Panc1 (cell line): ENCODE data around the gene TMEM127. TPM values are rescaled to one million over a fixed set of nuclear protein-coding genes. Genes with fewer than 3 reads are reported as not detected.

ENCODE experiments used
- ATAC-seq: fragments of 200-7000 bp; cut with Tn5 transposase; 2 replicates; pipeline ENCODE4 v1.9.1; 2020; ENCODE audit warnings: mild to moderate bottlenecking, moderate library complexity
- BruUV-seq: library from RNA; stranded (reverse); fragments of 400-500 nt; replicated peaks from 2 replicates; lab custom pipeline; 2021; lab: Mats Ljungman, UMichigan
- CTCF ChIA-PET: fragments of 300-600 bp; sonication (Branson Sonifier 250); formaldehyde crosslinking; loops from one replicate; lab custom pipeline; 2022; ENCODE audit warnings: antibody characterized with exemption; lab: Charles Lee
- POLR2A ChIA-PET: fragments of 300-600 bp; sonication (Branson Sonifier 250); formaldehyde crosslinking; loops from one replicate; lab custom pipeline; 2022; ENCODE audit warnings: antibody characterized with exemption; lab: Charles Lee
- DNase-seq: peaks from one replicate; pipeline ENCODE4 v3.0.0-alpha.2; 2010; ENCODE audit warnings: low read depth, low spot score
- H3K27ac ChIP-seq: 2 replicates; pipeline ENCODE4 v1.5.1; 2011; ENCODE audit warnings: mild to moderate bottlenecking, low read length, inconsistent platforms
- H3K27me3 ChIP-seq: fragments of 200-500 bp; sonication (Bioruptor generic); 2 replicates; pipeline ENCODE4 v1.6.0; 2014; ENCODE audit warnings: low read length, inconsistent platforms; ENCODE audit not compliant: control insufficient read depth, insufficient read depth
- H3K36me3 ChIP-seq: fragments of 200-500 bp; sonication (Bioruptor generic); 2 replicates; pipeline ENCODE4 v1.5.1; 2014; ENCODE audit warnings: inconsistent platforms, mild to moderate bottlenecking, low read length, moderate library complexity; ENCODE audit not compliant: control insufficient read depth, insufficient read depth
- H3K4me1 ChIP-seq: 2 replicates; pipeline ENCODE4 v1.5.1; 2011; ENCODE audit warnings: inconsistent platforms, mild to moderate bottlenecking, low read length, moderate library complexity; ENCODE audit not compliant: control insufficient read depth, insufficient read depth
- H3K4me3 ChIP-seq, 2 experiments: 2 replicates each; pipeline ENCODE4 v1.5.1; 2011 to 2012; ENCODE audit warnings: low read depth in 2 of 2, low read length in 2 of 2, mild to moderate bottlenecking in 2 of 2, inconsistent platforms in 1 of 2, moderate library complexity in 1 of 2
- H3K9me3 ChIP-seq: fragments of 200-500 bp; sonication (Bioruptor generic); 2 replicates; pipeline ENCODE4 v1.5.1; 2014; ENCODE audit warnings: low read depth, mild to moderate bottlenecking, inconsistent platforms, low read length, moderate library complexity; ENCODE audit not compliant: control insufficient read depth, insufficient read depth
- POLR2AphosphoS5 ChIP-seq: IDR thresholded peaks from 2 replicates; pipeline ENCODE4 v1.6.1; 2012; ENCODE audit warnings: mild to moderate bottlenecking, low read depth, low read length, moderate library complexity
- SIN3A ChIP-seq: IDR thresholded peaks from 2 replicates; pipeline ENCODE4 v1.6.1; 2012; ENCODE audit warnings: low read depth, mild to moderate bottlenecking, low read length, moderate library complexity, borderline replicate concordance; ENCODE audit not compliant: insufficient read depth
- TCF7L2 ChIP-seq: IDR thresholded peaks from 2 replicates; pipeline ENCODE4 v1.6.1; 2011; ENCODE audit warnings: mild to moderate bottlenecking, low read depth, low read length, inconsistent platforms
- in situ Hi-C: cut with HindIII; loops from 2 replicates; pipeline ENCODE4 v1.10.0; 2016; ENCODE audit warnings: low sequenced_read_pairs, low pct_unique_long_range_greater_than_20kb
- intact Hi-C: fragments of 100-400 bp; cut with micrococcal nuclease; formaldehyde crosslinking; loops from one replicate; pipeline ENCODE4 v1.10.0; 2022; ENCODE audit not compliant: unreplicated experiment
- total RNA-seq: library from RNA; stranded (reverse); gene quantifications from one replicate; pipeline ENCODE4 v1.2.1, GENCODE V29; 2021; ENCODE audit not compliant: unreplicated experiment
- TF ChIP-seq, protein P1 (sequence below), 2 experiments: IDR thresholded peaks; 2 replicates each; pipeline ENCODE4 v1.6.1; 2011 to 2012; ENCODE audit warnings: low read depth in 2 of 2, control low read depth in 1 of 2, low read length in 1 of 2, mild to moderate bottlenecking in 1 of 2, moderate library complexity in 1 of 2; ENCODE audit not compliant: insufficient read depth in 1 of 2
- TF ChIP-seq, protein P2 (sequence below): fragments of 450-650 bp; IDR thresholded peaks from 2 replicates; pipeline ENCODE4 v1.5.1; 2017; ENCODE audit warnings: mild to moderate bottlenecking

The TMEM127 gene
- total RNA-seq, 1 experiment from 2014 or later = 63.1 TPM

DNA sequence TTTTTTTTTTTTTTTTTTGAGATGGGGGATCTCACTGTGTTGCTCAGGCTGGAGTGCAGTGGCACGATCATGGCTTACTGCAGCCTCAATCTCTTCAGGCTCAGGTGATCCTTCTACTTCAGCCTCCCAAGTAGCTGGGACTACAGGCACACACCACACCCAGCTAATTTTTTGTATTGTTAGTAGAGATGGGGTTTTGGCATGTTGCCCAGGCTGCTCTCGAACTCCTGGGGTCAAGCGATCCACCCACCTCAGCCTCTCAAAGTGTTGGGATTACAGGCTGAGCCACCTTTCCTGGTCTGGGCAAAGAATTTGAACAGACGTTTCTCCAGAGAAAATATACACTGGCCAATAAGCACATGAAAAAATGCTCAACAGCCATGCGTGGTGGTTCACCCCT, 42.5 kb upstream of the TMEM127 start:
- CTCF ChIA-PET = no interaction called here

DNA sequence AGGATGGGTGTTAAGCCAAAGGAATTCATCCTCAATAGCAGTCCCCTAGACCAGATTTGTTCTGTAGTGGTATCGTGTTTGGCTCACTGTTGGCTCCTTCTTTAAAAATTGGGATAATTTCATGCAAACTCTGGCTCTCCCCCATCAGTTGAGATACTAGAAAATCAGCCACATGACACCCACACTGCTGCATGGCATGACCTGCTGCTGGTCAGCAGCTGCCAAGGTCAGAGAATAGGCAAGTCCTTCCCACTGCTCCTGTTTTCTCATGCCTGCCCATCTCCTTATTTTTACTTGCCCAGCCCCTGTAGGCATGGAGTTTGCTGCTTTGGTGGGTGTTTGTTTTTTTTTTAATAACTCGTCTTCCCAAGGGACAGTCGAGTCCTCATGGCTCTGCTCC, 40.6 kb upstream of the TMEM127 start:
- in situ Hi-C loops = no loop called here
- Histone ChIP-seq H3K36me3 (peaks cover 36% of the 10 kb centered on the region), H3K27me3 (no peaks in the 10 kb centered on the region), H3K4me1 (peaks cover 21% of the 10 kb centered on the region), H3K27ac (peak overlapping the region; percentile 98), H3K9me3 (no peaks in the 10 kb centered on the region), H3K4me3 (peak overlapping the region; percentile 94 to 99)
- no peak for ATAC-seq
- intact Hi-C loops = no loop called here
- ChIA-PET POLR2A (no interaction called here), CTCF (no interaction called here)
- BruUV-seq = no TSS peak
- TF ChIP-seq, protein P1, sequence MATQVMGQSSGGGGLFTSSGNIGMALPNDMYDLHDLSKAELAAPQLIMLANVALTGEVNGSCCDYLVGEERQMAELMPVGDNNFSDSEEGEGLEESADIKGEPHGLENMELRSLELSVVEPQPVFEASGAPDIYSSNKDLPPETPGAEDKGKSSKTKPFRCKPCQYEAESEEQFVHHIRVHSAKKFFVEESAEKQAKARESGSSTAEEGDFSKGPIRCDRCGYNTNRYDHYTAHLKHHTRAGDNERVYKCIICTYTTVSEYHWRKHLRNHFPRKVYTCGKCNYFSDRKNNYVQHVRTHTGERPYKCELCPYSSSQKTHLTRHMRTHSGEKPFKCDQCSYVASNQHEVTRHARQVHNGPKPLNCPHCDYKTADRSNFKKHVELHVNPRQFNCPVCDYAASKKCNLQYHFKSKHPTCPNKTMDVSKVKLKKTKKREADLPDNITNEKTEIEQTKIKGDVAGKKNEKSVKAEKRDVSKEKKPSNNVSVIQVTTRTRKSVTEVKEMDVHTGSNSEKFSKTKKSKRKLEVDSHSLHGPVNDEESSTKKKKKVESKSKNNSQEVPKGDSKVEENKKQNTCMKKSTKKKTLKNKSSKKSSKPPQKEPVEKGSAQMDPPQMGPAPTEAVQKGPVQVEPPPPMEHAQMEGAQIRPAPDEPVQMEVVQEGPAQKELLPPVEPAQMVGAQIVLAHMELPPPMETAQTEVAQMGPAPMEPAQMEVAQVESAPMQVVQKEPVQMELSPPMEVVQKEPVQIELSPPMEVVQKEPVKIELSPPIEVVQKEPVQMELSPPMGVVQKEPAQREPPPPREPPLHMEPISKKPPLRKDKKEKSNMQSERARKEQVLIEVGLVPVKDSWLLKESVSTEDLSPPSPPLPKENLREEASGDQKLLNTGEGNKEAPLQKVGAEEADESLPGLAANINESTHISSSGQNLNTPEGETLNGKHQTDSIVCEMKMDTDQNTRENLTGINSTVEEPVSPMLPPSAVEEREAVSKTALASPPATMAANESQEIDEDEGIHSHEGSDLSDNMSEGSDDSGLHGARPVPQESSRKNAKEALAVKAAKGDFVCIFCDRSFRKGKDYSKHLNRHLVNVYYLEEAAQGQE (IDR thresholded peaks at IDR 0.05; ENCODE audit: insufficient read depth in 1 of 2, low read depth in 2 of 2, low read length in 1 of 2) = no peak
- no peak for TF ChIP-seq TCF7L2
- TF ChIP-seq POLR2AphosphoS5 = no peak
- TF ChIP-seq SIN3A = no peak
- TF ChIP-seq, protein P2, sequence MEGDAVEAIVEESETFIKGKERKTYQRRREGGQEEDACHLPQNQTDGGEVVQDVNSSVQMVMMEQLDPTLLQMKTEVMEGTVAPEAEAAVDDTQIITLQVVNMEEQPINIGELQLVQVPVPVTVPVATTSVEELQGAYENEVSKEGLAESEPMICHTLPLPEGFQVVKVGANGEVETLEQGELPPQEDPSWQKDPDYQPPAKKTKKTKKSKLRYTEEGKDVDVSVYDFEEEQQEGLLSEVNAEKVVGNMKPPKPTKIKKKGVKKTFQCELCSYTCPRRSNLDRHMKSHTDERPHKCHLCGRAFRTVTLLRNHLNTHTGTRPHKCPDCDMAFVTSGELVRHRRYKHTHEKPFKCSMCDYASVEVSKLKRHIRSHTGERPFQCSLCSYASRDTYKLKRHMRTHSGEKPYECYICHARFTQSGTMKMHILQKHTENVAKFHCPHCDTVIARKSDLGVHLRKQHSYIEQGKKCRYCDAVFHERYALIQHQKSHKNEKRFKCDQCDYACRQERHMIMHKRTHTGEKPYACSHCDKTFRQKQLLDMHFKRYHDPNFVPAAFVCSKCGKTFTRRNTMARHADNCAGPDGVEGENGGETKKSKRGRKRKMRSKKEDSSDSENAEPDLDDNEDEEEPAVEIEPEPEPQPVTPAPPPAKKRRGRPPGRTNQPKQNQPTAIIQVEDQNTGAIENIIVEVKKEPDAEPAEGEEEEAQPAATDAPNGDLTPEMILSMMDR = no peak
- no peak for DNase-seq

More for the DNA sequence above, 42.5 kb upstream of the TMEM127 start:
- H3K36me3 ChIP-seq = peaks cover 17% of the 10 kb centered on the region
- H3K4me1 ChIP-seq = peaks cover 13% of the 10 kb centered on the region
- DNase-seq (no peak), ATAC-seq (no peak)
- no peaks in the 10 kb centered on the region for H3K27me3 ChIP-seq
- no TSS peak for BruUV-seq
- H3K4me3 ChIP-seq = no peak overlapping the region
- no peak overlapping the region for H3K27ac ChIP-seq
- H3K9me3 ChIP-seq = no peaks in the 10 kb centered on the region
- intact Hi-C loops = no loop called here
- POLR2A ChIA-PET = no interaction called here
- TF ChIP-seq POLR2AphosphoS5 = no peak
- TF ChIP-seq TCF7L2 = no peak
- TF ChIP-seq, protein P2 = no peak
- TF ChIP-seq, protein P1 (IDR thresholded peaks at IDR 0.05; ENCODE audit: insufficient read depth in 1 of 2, low read depth in 2 of 2, low read length in 1 of 2) = no peak
- TF ChIP-seq SIN3A = no peak
- in situ Hi-C loops = no loop called here
